ENCODE data around the gene SHQ1.

Gene SHQ1

DNA sequence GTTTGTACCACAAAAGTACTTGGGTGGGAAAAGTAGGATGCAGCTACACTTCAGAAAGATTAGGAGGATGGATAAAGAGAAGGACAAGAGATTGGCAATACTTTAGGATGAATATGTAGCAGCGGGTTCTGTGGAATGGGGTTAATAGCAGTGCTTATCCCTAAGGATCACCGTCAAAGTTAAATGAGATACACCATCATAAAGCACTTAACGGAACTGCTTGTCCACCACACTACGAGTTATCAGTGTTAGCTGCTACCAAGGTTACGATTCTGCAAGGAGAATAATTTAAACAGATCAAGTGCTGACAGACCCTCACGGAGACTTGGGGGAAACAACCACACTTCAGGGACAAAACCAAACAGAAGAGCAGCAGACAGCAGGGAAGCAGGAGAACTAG, 963 bp downstream of the SHQ1 start:
- no peak for DNase-seq

- no peak for DNase-seq
These were observed 2.1 kb downstream of the SHQ1 start for GRCh38 chr3:72846166-72846565.

GRCh38 chr3:72844436-72844993, 3.7 kb downstream of the SHQ1 start:
- DNase-seq = peak; percentile 22

DNA sequence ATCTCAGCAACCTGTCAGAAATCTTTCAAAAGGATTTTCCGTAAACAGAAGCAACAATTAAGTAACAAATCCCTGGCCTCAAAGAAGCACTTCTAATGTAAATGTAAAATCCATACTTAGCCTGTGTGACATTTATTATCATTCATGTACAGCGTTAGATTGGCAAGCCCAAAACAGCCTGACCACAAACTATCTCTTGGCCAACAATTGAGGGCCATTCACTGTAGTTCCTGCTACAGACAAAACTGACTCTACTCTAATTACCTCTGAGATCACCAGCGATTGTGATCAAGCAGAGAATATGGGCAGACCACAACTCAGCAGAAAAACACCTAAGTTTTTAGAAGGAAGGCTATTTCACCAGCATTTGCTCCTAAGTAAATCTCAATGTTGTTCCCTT, 9.2 kb downstream of the SHQ1 start:
- no peak for DNase-seq

DNA sequence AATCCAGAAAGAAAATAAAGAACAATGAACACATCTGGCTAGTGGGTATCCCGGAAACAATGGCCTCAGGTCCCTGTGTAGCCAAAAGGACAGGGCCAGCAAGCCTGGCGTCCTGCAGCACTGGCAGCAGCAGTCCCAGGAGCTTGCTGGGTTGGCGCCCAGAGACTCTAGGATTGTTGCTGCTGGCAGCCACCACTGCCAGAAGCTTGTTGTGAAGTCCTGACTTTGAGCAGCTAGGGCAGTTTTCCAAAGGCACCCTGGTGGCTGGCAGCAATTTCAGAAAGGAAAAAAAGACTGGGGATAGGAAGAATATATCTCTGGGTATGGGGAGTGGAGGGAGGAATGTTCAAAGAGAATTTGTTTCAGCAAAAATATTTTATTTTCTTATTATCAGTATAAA, 11.3 kb downstream of the SHQ1 start:
- no peak for DNase-seq

GRCh38 chr3:72836416-72836815, 11.8 kb downstream of the SHQ1 start:
- no peak for DNase-seq

DNA sequence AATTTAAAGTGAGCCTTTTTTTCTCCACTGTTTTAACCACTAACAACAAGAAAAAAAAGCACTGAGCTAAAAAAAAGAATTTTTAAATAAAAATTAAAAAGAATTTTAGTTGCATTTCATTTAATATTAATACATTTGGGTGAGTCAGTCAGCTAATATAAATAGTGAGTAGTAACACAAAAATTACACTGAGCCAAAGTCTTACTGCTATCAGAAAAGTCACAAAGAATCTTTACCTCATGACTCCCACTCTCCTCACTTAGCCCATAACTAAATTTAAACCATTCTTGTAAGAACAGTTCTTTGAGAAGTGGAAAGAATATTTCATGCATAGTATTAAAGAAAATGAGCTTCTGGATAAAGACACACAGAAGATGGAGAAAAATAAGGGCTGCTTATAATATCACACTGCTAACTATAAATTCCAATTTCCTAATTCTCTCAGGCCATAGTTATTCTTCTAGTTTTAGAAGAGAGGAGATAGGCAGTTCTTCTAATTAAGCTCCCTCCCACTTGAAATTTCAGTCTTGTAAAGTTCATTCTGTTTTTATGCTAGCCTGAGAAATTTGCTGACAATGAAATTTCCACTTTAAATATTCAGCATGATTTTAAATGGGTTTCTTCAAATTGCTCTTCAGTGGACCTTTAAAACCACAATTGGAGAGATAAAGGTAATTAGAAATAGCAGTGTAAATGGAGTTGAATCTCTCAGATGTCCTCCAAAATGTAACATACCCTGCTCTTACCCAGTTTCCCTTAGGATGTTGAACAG, 17.6 kb downstream of the SHQ1 start:
- DNase-seq = no peak

GRCh38 chr3:72829701-72830100, 18.5 kb downstream of the SHQ1 start:
- DNase-seq = no peak

DNA sequence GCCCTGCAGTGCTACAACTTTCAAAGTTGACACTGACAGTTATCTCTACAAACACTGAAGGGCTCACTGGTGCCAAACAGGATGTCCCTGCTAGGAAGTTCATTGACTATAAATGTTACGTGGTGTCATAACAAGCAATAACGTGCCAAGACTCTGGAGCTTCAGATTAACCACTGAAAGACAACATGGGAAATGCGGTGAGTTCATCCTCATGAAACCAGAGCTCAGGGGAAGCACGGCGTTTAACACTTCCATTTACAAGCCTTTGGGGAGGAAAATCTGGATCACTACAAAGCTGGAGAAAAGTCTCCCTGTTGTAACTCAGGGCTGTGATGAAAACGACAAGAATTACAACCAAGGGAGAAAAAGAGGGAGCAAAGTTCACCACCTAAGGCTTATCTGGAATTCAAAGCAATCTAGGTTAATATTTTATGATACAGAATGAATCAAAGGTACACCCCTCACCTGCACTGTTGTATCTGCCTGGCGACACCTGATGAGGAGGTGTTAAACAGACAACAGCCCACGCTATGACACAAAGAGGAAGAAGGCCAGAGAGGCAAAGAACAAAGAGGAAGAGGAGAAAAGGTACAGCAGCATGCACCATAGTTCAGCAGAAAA, 27.0 kb downstream of the SHQ1 start:
- DNase-seq = peak; percentile 15

DNA sequence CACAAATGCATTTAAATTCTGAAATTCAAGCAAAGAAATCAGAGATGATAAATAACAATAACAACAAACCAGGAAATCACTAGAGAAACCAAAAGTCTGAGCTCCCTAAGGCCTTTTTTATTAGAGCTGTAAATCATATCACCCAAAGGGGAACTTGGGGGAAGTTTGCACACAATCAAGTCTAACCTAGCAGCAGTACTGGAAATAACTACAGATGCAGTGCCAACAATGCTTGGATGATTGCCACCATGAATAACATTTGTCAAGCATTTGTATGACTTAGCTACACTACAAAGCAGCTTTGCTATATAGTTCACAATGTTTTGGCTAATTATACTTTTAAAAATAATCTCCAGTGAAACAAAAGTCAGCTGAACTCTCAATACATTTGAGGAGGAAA, 27.8 kb downstream of the SHQ1 start:
- DNase-seq = no peak

DNA sequence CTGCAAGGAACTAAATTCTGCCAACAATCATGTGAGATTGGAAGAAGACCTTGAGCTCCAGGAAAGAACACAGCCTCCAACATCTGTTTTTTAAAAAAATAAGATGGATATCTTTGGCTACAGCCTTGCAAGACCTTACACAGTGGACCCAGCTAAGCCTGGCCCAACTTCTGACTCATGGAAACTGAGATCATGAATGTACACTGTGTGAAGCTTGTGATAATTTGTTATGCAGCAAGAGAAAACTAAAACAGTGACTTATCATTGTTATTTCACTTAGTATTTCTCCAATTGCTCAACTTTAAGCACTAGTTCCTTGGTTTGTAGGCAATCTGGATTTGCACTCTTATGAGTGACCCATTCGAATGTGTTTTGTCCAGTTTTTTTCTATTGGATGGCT, 29.3 kb downstream of the SHQ1 start:
- DNase-seq = peak; percentile 25

DNA sequence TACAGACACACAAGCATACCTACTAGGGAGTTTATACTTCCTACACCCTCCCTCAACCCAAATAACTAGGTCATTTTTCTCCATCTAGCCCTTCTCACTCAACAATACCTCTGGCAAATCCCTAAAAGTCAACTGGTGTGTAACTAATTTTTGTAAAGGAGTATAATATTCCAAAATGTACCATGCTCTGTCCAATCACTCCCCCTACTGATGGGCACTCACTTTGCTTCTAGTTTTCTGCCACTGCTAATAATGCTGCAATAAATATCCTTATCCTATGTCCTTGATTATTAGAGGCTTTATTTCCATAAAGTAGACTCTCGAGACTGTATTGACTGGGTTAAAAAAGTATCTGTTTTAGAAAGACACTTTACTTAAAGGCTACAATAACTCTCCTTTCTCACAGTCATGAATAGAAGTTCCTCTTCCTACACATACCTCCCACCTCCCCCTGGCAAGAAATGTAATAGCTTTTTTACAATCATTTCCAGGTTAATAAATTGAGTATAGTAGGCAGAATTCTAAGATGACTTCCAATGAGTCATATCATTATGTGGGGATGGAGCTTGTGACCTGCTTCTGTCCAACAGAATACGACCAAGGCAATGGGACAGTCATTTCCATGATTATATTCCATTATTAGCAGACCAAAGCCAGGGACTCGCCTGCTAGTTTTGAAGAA, 30.0 kb downstream of the SHQ1 start:
- DNase-seq = no peak

DNA sequence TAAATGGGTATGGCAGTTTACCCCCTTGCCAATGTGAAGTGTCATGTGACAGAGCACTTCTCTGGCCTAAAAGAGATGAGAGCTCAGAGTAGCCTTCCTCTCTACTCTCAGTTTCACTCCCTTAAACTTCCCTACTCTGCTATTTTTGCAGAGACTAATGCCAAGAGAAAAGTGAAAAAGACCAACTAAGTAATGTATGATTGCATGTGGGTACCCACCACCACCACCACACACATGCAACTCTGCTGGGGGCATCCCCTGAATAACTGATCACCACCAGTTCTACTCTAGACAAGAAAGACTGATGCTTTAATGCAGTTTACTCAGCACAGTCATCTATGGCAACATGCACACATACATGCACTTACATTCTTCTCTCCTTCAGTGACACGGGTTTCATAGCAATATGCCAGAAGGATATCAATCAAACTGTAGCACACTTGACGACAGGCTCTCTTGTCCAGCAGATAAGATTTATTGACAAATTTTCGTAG, 31.3 kb downstream of the SHQ1 start:
- peak; percentile 11 for DNase-seq

- no peak for DNase-seq
These were observed 33.9 kb downstream of the SHQ1 start for GRCh38 chr3:72814308-72814707.

- no peak for DNase-seq
These were observed 36.0 kb downstream of the SHQ1 start for GRCh38 chr3:72812201-72812600.

- no peak for DNase-seq
These were observed 36.7 kb downstream of the SHQ1 start for GRCh38 chr3:72811571-72811970.

DNA sequence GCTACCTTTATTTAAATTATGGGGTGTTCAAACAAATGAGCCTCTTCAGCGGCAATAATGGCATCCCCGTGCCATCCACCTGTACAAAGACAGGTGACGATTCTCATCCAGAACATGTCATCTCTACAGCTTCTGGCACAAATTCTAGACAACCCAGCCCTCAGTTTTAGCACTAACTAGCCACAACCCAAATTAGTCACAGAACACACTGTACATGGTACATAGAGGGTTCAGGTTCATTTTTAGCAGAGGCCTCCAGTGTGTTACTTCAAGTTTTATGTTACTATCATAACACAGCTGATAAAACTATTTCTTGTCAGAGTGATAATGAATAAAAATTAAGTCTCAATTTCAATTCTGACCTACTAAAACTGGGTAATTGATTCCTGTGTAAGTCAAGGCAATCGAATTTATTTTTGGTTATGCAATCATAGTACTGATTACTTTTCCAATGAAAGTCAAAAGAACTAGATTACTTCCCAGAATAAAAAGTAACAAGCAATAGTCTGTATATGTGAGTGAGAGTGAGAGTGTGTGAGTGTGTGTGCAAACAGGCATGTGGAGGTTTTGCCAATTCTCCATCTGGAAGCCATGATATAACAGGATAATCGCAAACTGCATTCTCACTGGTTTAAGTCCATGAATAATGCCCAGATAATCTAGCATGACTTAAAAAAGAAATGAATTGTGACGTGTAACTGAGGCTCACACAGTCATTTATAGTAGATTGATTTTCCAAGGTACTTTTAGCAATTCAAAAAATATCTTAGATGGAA, 37.4 kb downstream of the SHQ1 start:
- DNase-seq = no peak

DNA sequence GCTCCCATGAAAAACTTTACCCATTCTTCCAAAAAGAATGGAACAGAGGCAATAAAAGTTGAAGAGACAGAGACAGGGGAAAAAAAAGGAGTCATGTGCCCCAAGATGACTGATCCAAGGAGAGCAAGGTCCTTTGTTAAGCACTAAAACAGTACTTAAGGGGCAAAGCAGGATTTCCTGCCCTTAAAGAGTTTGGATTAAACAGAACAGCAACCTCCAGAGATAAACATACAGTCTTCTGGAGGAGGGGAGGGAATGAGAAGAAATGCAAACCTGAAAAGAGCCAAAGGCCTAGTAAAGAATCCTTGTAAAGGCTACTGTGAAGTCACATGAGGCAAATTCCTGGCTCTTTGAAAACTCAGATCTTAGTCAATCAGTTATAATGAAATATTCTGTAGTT, 38.2 kb downstream of the SHQ1 start:
- DNase-seq = no peak

GRCh38 chr3:72804361-72804760, 43.9 kb downstream of the SHQ1 start:
- no peak for DNase-seq

DNA sequence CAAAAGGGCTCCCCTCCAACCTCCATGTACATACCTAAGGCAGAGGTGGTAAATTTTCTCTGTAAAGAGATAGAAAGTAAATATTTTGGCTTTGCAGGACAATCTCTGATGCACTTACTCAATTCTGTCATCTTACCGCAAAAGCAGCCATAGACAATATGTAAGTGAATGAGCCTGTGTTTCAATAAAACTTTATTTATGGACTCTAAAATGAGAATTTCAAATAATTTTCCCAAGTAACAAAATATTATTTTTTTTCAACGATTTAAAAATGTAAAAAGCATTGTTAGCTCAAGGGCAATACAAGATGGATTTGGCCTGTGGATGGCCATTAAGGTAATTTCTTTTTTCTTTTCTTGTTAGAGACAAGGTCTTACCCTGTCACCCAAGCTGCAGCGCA, 44.7 kb downstream of the SHQ1 start:
- no peak for DNase-seq

DNA sequence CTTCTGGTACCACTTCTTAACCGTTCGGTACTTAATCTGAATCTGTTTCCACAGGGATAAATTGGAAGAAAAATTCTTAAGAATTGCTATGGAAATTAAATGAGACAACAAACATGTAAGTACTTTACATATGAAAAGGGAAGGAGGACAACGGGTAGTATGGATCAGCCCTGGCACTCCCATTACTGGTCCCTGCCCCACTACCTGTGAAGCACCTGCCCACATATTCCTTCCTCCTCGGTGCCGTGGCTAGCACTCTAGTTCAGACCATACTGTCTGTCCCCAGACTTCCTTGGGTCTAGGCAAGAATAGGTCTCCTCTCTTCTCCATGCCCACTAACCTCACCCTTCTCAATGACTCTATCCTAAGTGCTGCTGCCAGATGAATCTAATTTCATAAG, 46.2 kb downstream of the SHQ1 start:
- no peak for DNase-seq

DNA sequence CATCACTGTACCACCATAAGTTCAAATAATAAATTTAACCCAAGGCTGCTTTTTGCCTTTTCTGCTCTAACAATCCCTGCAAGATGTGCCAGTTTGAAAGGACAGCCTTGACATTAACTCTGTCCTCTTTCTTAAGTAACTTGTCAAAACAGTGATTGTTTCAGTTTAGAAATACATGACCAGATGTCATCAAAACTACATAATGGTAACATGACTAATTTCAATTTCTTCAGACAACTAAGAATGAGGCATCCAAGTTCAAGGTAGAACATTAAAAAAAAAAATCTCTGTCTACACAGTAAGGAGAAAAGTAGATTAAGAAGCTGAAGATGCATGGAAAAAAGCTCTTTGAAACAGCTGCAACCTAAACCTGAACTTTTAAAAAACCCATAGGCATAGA, 47.4 kb downstream of the SHQ1 start:
- no peak for DNase-seq
